SJCRH30 (cell line): ENCODE data around the gene SNW1. TPM values are rescaled to one million over a fixed set of nuclear protein-coding genes. Genes with fewer than 3 reads are reported as not detected.
A peak's percentile ranks its signal among the peaks of the same experiment; 100 is the strongest.
"Not testable (repeated sequence)": the region's sequence is repeated elsewhere in the genome, so short reads cannot be mapped to it uniquely, and the experiment has no call there.

ENCODE experiments used
- DNase-seq, 2 experiments: peaks; one replicate each; pipeline ENCODE4 v3.0.0-alpha.2; 2015 to 2020
- H3K27ac ChIP-seq: fragments of 250-450 bp; sonication (Bioruptor Pico); 2 replicates; pipeline ENCODE4 v1.5.1; 2020; ENCODE audit warnings: mild to moderate bottlenecking, moderate library complexity
- H3K27me3 ChIP-seq: fragments of 250-450 bp; sonication (Bioruptor Pico); 2 replicates; pipeline ENCODE4 v1.5.1; 2020; ENCODE audit warnings: mild to moderate bottlenecking, moderate library complexity
- H3K36me3 ChIP-seq: fragments of 250-450 bp; sonication (Bioruptor Pico); 2 replicates; pipeline ENCODE4 v1.5.1; 2020; ENCODE audit warnings: mild to moderate bottlenecking, moderate library complexity
- H3K4me1 ChIP-seq: fragments of 250-450 bp; sonication (Bioruptor Pico); 2 replicates; pipeline ENCODE4 v1.5.1; 2020; ENCODE audit warnings: mild to moderate bottlenecking, moderate library complexity
- H3K4me3 ChIP-seq: fragments of 250-450 bp; sonication (Bioruptor Pico); 2 replicates; pipeline ENCODE4 v1.5.1; 2020; ENCODE audit warnings: mild to moderate bottlenecking, moderate library complexity
- H3K9me3 ChIP-seq: fragments of 250-450 bp; sonication (Bioruptor Pico); replicated peaks from 2 replicates; pipeline ENCODE4 v1.5.1; 2020; ENCODE audit warnings: mild to moderate bottlenecking, moderate library complexity
- total RNA-seq: library from RNA; depleted of rRNA; stranded (reverse); fragments of >200 nt; shearing (Covaris generic); gene quantifications from 2 replicates; pipeline ENCODE4 v1.2.3, GENCODE V29; 2014; rRNA removed

The SNW1 gene
- 77.3 and 82.3 TPM in 2 replicates for total RNA-seq

DNA sequence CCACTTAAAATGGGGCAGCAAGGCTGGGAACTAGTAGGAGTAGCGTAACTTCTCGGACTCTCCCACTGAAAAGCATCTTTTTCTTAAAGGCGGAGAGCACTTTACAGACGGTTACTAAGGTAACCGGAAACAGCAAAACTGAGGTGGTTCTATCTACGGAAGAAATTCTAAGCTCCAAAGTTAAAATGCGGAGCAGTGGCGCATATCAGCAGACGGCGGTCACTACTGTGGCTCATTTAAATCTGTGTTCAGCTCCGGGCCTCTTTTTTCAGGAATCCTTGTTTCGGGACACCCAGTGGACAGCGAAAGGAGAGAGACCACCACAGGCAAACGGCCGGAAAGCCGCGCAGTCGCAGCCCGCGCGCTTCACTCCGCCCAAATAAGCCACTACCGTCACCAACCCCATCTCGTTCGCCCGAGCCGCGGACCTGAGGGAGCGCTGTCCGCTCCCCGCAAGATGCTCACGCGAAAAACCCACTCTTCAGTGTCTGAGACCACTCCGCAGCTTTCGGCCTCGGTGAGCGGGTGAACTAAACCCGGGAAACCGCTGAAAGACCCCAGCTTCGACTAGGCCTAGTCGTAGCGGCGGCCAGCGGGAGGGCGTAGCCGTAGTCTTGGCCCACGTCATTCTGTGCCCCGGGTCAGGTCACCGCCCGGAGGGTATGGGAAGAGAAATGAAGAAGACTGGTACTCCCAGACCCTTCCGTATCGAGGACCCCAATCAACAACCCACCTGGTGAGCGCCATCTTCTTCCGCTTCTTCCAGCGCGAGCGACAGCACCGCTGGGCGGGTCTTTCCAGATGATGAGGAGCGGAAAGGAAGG is at the start of gene SNW1:
SNW1 (minus strand) TSS at position 776 of the 824 bp plus-strand sequence; CDS start at position 747, 29 bp downstream.
- Histone ChIP-seq H3K9me3 (no peaks in the 10 kb centered on the region), H3K4me1 (no peaks in the 10 kb centered on the region), H3K27ac (peak within 1 kb of the TSS; percentile 81), H3K36me3 (peaks cover 5% of the 10 kb centered on the region; the same call in 1 of the 2 replicates), H3K27me3 (no peaks in the 10 kb centered on the region), H3K4me3 (peak within 1 kb of the TSS; percentile 89)
- DNase-seq, result peak; percentile 91 to 93

DNA sequence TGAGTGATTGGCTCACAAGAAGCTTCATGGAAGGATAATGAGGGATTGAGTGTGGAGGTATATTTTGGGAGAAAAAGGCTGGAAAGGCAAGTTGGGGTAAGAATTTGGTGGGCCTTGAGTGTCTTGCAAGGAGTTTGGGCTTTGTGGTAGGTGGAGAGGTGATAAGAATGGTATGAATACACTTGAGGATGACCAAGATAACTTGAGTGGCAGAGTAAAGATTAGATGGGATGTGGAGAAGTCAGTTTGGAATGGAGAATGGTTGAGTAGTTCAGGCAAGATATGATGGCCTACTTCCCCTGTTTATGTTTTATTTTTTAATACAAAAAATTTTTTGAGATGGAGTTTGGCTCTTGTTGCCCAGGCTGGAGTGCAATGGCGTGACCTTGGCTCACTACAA is 48.1 kb upstream of the SNW1 start:
- H3K27ac ChIP-seq, result no peak overlapping the region
- H3K4me1 ChIP-seq, result no peaks in the 10 kb centered on the region

DNA sequence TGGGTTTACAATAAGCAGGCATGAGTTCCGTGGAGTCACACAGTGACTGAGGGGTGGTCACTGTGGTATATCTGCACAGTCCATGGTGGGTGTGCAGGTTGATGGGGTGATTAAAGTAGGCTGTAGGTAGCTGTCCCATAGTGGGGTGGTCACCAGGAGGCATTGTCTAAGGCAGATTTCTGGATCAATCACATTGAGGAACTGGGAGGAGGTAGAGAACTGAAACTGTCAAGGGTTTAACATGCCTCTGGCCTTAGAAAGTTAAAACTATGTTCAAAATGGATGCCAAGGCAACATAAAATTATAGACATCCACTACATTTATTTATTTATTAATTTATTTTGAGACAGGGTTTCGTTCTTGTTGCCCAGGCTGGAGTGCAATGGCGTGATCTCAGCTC is 47.3 kb upstream of the SNW1 start:
- Histone ChIP-seq H3K4me3 (no peak overlapping the region), H3K27me3 (no peaks in the 10 kb centered on the region), H3K27ac (no peak overlapping the region), H3K36me3 (no peaks in the 10 kb centered on the region), H3K9me3 (no peaks in the 10 kb centered on the region), H3K4me1 (no peaks in the 10 kb centered on the region)
- DNase-seq, result no peak

More for the DNA sequence above, 48.1 kb upstream of the SNW1 start:
- Histone ChIP-seq H3K4me3 (no peak overlapping the region), H3K9me3 (no peaks in the 10 kb centered on the region), H3K36me3 (no peaks in the 10 kb centered on the region), H3K27me3 (no peaks in the 10 kb centered on the region)
- no peak for DNase-seq

DNA sequence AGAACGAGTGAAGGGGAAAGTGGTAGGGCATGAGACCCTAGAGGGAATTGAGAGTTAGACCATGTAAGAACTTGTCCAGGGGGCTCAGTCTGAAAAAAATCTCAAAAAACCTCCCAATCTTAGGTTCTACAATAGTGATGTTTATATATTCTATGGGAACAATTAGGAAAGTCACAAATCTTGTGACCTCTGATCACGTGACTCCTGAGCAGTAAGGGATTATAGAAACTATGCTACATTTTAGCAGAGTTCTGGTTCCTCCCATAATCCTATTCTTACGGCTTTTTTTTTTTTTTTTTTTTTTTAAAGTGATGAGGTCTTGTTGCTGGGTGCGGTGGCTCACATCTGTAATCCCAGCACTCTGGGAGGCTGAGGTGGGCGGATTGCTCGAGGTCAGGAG is 44.8 kb upstream of the SNW1 start:
- DNase-seq, result no peak
- no peaks in the 10 kb centered on the region for H3K9me3 ChIP-seq
- no peaks in the 10 kb centered on the region for H3K36me3 ChIP-seq
- no peak overlapping the region for H3K27ac ChIP-seq
- no peak overlapping the region for H3K4me3 ChIP-seq
- no peaks in the 10 kb centered on the region for H3K4me1 ChIP-seq
- no peaks in the 10 kb centered on the region for H3K27me3 ChIP-seq

DNA sequence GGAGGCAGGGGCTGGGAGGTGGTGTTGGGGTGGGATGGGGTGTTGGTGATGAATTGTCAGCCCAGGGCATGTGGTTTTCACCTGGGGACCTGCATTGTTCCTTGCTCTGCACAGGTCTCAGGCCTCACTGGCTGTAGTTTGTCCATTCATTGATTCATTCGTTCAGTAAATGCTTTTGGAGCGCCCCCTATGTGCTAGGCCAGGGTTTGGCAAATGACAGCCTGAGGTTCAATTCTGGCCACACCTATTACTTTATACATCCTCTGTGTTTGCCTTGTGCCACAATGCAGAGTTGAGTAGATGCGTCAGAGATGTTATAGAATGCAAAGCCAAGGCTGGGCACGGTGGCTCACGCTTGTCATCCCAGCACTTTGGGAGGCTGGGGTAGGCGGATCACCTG is 43.6 kb upstream of the SNW1 start:
- peak; percentile 21 to 36 for DNase-seq

DNA sequence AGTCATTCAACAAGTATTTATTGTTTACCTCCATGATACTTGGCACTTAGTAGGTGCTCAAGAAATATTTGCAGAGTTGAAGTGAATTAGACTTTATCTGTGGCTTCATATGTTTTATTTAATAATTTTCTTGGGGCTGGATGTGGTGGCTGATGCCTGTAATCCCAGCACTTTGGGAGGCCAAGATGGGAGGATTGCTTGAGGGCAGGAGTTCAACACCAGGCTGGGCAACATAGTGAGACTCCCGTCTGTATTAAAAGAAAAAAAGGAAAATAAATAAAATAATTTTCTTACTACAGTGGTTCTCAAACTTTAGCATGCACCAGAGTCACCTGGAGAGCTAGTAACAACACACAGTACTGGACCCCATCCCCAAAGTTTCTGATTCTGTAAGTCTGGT is 39.9 kb upstream of the SNW1 start:
- Histone ChIP-seq H3K9me3 (no peaks in the 10 kb centered on the region), H3K36me3 (no peaks in the 10 kb centered on the region), H3K4me1 (no peaks in the 10 kb centered on the region), H3K27ac (no peak overlapping the region; the same call in 1 of the 2 replicates), H3K4me3 (peak overlapping the region; percentile 82), H3K27me3 (no peaks in the 10 kb centered on the region)
- DNase-seq, result no peak

More for the DNA sequence above, 43.6 kb upstream of the SNW1 start:
- Histone ChIP-seq H3K36me3 (no peaks in the 10 kb centered on the region), H3K9me3 (no peaks in the 10 kb centered on the region), H3K4me1 (no peaks in the 10 kb centered on the region), H3K4me3 (no peak overlapping the region), H3K27ac (no peak overlapping the region), H3K27me3 (no peaks in the 10 kb centered on the region)

DNA sequence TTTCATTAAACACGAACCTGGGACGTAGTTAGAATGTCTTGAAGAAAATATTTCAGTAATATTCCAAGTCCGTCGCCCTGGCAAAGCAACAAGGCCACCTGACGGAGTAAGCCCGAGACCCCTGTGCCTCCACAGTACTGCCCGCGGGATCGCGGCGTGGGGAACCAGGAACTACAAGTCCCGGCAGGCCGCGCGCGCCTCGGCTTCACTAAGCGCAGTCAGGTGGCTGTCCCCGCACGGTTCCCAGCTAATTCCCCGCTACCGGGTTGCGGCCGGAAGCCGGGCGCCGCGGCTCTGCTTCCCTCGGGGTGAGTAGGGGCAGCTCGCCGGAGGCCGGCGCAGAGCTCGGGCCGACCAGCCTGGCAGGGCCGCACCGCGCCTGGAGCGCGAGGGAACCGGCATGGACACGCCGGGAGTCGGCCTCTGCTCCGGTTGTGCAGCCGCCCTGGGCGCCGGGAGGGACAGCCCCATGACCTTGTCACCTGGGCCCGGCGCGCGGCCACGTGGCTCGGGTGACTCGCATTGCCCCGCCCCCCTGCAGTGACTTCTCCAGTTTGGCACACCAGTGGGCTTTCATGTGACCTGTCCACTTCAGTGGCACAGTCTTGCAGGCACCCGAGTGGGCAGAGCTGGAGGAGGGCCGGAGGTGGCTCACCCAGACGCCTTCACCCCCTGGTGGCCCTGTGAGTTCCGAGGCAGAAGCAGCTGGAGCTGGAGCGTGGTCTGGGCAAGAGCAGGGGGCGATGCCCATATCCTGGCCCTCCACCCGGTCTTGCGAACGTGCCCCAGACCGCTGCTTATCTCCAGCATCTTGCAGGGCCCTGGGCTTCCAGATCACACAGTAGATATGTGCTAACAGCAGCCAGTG is 39.1 kb upstream of the SNW1 start, which contains the start of gene ADCK1:
ADCK1 (plus strand) TSS at position 247 of the 868 bp plus-strand sequence. CDS start 18,870 bp downstream, outside the sequence.
- H3K36me3 ChIP-seq, result no peaks in the 10 kb centered on the region
- H3K4me3 ChIP-seq, result peak within 1 kb of the TSS; percentile 82
- H3K9me3 ChIP-seq, result no peaks in the 10 kb centered on the region
- H3K4me1 ChIP-seq, result 0 out of 2 replicates have a peak, but pooled peaks cover 2% of the 10 kb centered on the region
- peak; percentile 87 to 88 for DNase-seq
- H3K27me3 ChIP-seq, result no peaks in the 10 kb centered on the region
- peak within 1 kb of the TSS; percentile 71 for H3K27ac ChIP-seq

DNA sequence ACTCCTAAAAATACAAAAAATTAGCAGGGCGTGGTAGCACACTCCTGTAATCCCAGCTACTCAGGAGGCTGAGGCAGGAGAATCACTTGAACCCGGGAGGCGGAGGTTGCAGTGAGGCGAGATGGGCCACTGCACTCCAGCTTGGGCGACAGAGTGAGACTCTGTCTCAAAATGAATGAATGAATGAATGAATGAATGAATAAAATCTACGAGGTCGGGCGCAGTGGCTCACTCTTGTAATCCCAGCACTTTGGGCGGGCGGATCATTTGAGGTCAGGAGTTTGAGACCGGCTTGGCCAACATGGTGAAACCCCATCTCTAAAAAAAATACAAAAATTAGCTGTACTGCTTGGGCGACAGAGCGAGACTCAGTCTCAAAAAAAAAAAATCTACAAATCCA is 38.5 kb upstream of the SNW1 start:
- H3K9me3 ChIP-seq, DNase-seq, H3K27me3 ChIP-seq, H3K27ac ChIP-seq, H3K36me3 ChIP-seq, H3K4me1 ChIP-seq: not testable (repeated sequence)
- peak overlapping the region; percentile 82 for H3K4me3 ChIP-seq

DNA sequence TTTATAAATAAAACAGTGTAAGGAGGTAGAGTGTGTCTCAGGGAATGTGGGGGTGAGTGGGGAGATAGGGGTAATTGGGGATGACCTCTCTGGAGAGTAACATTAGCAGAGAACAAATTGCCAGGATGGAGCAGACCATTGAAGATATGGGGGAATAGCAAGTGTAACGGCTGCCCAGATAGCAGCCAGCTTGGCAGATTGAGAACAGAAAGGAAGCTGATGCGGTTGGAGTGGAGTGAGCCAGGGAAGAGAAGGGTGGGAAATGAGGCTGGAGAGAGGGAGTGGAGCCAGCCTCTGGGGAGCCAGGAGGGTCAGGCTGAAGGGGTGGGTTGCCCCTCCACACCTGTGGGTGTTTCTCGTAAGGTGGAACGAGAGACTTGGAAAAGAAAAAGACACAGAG is 33.4 kb upstream of the SNW1 start:
- 0 out of 2 replicates have a peak, but pooled peaks cover 2% of the 10 kb centered on the region for H3K4me1 ChIP-seq
- no peak overlapping the region for H3K27ac ChIP-seq
- no peaks in the 10 kb centered on the region for H3K9me3 ChIP-seq
- no peak overlapping the region for H3K4me3 ChIP-seq
- no peaks in the 10 kb centered on the region for H3K27me3 ChIP-seq
- no peak for DNase-seq
- H3K36me3 ChIP-seq, result no peaks in the 10 kb centered on the region

DNA sequence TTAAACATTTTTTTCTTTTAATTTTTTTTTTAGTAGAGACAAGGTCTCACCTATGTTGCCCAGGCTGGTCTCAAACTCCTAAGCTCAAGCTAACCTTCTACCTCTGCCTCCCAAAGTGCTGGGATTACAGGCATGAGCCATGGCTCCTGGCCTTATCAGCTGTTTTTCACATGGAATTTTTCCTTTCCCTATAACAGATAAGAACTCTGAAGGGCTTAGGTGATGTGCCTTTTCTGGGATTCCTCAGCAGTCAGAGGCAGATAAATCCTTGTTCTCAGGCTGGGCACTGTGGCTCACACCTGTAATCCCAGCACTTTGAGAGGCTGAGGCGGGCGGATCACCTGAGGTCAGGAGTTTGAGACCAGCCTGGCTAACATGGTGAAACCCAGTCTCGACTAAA is 32.3 kb upstream of the SNW1 start:
- H3K27ac ChIP-seq, H3K4me1 ChIP-seq, H3K4me3 ChIP-seq, H3K9me3 ChIP-seq, H3K36me3 ChIP-seq, H3K27me3 ChIP-seq, DNase-seq: not testable (repeated sequence)

DNA sequence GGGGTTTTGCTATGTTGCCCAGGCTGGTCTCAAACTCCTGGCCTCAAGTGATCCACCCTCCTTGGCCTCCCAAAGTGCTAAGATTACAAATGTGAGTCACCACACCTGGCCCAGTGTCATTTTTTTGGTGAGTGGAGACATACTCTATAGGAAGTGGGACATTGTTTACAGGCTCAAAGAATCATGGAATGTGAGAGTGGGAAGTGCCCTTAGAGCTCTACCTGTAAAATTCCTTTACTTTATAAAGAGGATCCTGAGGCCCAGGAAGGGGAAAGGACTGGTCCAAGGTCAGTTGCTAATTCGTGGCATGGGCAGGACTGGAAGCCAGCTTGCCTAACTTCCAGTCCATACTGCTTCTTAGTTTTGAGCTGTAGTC is 30.3 kb upstream of the SNW1 start:
- H3K4me1 ChIP-seq, result 0 out of 2 replicates have a peak, but pooled peaks cover 2% of the 10 kb centered on the region
- DNase-seq, result no peak
- H3K27me3 ChIP-seq, result no peaks in the 10 kb centered on the region
- H3K9me3 ChIP-seq, result no peaks in the 10 kb centered on the region
- H3K4me3 ChIP-seq, result no peak overlapping the region
- H3K27ac ChIP-seq, result no peak overlapping the region
- no peaks in the 10 kb centered on the region for H3K36me3 ChIP-seq

DNA sequence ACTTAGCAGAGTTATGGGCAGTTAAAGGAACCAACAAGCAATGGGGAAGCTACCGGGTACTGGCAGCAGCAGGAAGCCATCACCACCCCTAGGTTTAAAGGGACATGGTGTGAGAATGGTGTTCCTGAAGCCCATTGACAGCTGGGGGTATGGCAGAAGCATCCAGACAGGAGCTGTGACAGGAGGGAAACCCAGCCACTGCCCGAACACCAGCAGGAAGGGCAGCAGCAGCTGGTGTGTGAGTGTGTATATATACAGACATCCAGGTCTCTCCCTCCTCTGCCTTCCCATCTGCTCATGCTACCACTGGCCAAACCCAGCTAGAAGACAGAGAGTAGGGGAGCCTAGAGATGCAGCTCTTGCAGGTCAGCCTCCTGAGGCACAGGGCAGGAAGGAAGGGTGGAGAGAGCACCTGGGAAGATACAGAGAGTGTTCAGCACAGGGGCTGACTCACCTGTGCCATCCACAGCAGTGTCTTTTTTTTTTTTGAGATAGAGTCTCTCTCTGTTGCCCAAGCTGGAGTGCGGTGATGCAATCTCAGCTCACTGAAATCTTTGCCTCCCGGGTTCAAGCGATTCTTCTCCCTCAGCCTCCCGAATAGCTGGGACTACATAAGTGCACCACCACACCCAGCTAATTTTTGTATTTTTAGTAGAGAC is 29.7 kb upstream of the SNW1 start:
- Histone ChIP-seq H3K36me3 (no peaks in the 10 kb centered on the region), H3K4me1 (0 out of 2 replicates have a peak, but pooled peaks cover 2% of the 10 kb centered on the region), H3K9me3 (no peaks in the 10 kb centered on the region), H3K27me3 (no peaks in the 10 kb centered on the region), H3K27ac (no peak overlapping the region), H3K4me3 (no peak overlapping the region)
- DNase-seq, result peak; percentile 64 to 67

DNA sequence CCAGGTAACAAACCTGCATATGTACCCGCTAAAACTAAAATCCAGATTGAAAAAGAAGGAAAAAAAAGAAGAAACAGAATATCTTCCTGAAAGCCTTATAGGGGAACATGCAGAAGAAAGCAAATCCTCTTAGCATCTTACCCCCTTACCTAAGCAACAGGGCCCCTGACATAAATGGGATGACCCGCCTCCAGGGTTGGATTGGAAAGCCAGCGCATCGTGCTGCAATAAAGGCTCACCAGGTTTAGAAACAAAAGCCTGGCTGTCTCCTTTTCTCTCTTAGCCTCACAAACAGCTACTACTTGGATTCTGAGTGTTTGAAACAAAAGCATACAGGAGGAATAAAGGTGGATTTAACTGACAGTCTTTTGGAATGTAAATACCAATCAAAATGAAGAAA is 25.2 kb upstream of the SNW1 start:
- Histone ChIP-seq H3K9me3 (no peaks in the 10 kb centered on the region), H3K4me1 (no peaks in the 10 kb centered on the region), H3K27ac (no peak overlapping the region), H3K27me3 (no peaks in the 10 kb centered on the region), H3K36me3 (no peaks in the 10 kb centered on the region), H3K4me3 (no peak overlapping the region)
- DNase-seq, result no peak

DNA sequence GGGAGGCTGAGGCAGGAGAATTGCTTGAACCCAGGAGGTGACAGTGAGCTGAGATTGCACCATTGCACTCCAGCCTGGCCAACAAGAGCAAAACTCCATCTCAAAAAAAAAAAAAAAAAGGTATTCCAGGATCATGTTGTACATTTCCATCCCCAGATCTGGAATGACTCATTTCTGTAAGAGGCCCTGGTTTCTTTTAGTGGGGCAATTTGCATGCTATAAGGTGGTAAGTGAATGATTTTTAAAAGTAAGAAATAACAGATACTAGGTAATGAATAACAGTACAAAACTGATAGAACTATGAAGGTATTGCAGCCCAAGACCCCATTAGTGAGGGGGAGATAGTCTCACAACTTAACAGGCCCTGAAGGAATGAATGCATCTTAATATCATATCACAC is 21.2 kb upstream of the SNW1 start:
- no peak overlapping the region for H3K27ac ChIP-seq
- H3K36me3 ChIP-seq, result no peaks in the 10 kb centered on the region
- no peak for DNase-seq
- H3K9me3 ChIP-seq, result no peaks in the 10 kb centered on the region
- no peaks in the 10 kb centered on the region for H3K4me1 ChIP-seq
- H3K4me3 ChIP-seq, result no peak overlapping the region
- no peaks in the 10 kb centered on the region for H3K27me3 ChIP-seq
